GM18508 (cell line): ENCODE results near the gene OXSR1.
"Not testable (repeated sequence)": the region's sequence is repeated elsewhere in the genome, so short reads cannot be mapped to it uniquely, and the experiment has no call there.

Experiments
- ATAC-seq: cut with Tn5 transposase; IDR thresholded peaks from one replicate; pipeline ENCODE4 v1.9.1; 2021; ENCODE audit warnings: moderate number of reproducible peaks; ENCODE audit not compliant: insufficient read depth, unreplicated experiment

OXSR1 gene

GRCh38 chr3:38264779-38265178 is 99.4 kb downstream of the OXSR1 start:
- no peak for ATAC-seq

- ATAC-seq = no peak
Measured at GRCh38 chr3:38265604-38266307, 100.4 kb downstream of the OXSR1 start, which contains the start of gene SLC22A13. Gene SLC22A13, plus strand, starts transcription at chr3:38265812. Its CDS starts 49 bp downstream, at chr3:38265861.

- ATAC-seq = no peak
Measured at GRCh38 chr3:38266810-38267209, 101.5 kb downstream of the OXSR1 start.

- ATAC-seq = no peak
Measured at GRCh38 chr3:38267662-38268061, 102.3 kb downstream of the OXSR1 start.

- no peak for ATAC-seq
Measured at GRCh38 chr3:38268087-38268486, 102.8 kb downstream of the OXSR1 start.

- ATAC-seq = no peak
Measured at GRCh38 chr3:38268522-38268921, 103.2 kb downstream of the OXSR1 start.

GRCh38 chr3:38270606-38271005 is 105.3 kb downstream of the OXSR1 start:
- ATAC-seq = no peak

GRCh38 chr3:38271553-38271952 is 106.2 kb downstream of the OXSR1 start:
- no peak for ATAC-seq

- no peak for ATAC-seq
Measured at GRCh38 chr3:38274864-38275649, 109.7 kb downstream of the OXSR1 start.

GRCh38 chr3:38275658-38276057 is 110.3 kb downstream of the OXSR1 start:
- ATAC-seq = no peak

GRCh38 chr3:38276081-38276916 is 111.0 kb downstream of the OXSR1 start:
- ATAC-seq = no peak

GRCh38 chr3:38276917-38277630 is 111.7 kb downstream of the OXSR1 start:
- no peak for ATAC-seq

GRCh38 chr3:38278841-38279240 is 113.5 kb downstream of the OXSR1 start:
- no peak for ATAC-seq

- ATAC-seq = no peak
Measured at GRCh38 chr3:38281895-38282686, 116.8 kb downstream of the OXSR1 start, which contains the start of gene SLC22A14. Gene SLC22A14, plus strand, starts transcription at chr3:38282294. Its CDS starts 23,733 bp downstream, at chr3:38306027.

GRCh38 chr3:38283810-38284755 is 118.7 kb downstream of the OXSR1 start:
- no peak for ATAC-seq

- ATAC-seq = no peak
Measured at GRCh38 chr3:38284756-38285150, 119.4 kb downstream of the OXSR1 start.

GRCh38 chr3:38289286-38290217 is 124.2 kb downstream of the OXSR1 start:
- ATAC-seq = not testable (repeated sequence)
